Ishikawa (cell line): Measurements from ENCODE around the gene SLC6A19.

ENCODE experiments used
- CEBPB ChIP-seq: IDR thresholded peaks from 2 replicates; pipeline ENCODE4 v1.6.1; 2012
- CREB1 ChIP-seq: IDR thresholded peaks from 2 replicates; pipeline ENCODE4 v1.6.1; 2012; ENCODE audit warnings: low read depth
- EP300 ChIP-seq: IDR thresholded peaks from 2 replicates; pipeline ENCODE4 v1.6.1; 2012; ENCODE audit warnings: borderline replicate concordance
- FOXM1 ChIP-seq: IDR thresholded peaks from 2 replicates; pipeline ENCODE4 v1.6.1; 2012; ENCODE audit warnings: low read depth, borderline replicate concordance
- RAD21 ChIP-seq: IDR thresholded peaks from 2 replicates; pipeline ENCODE4 v1.6.1; 2012; ENCODE audit warnings: low read depth
- TAF1 ChIP-seq: IDR thresholded peaks from 2 replicates; pipeline ENCODE4 v1.6.1; 2012; ENCODE audit warnings: low read depth, mild to moderate bottlenecking
- TCF12 ChIP-seq: IDR thresholded peaks from 2 replicates; pipeline ENCODE4 v1.6.1; 2012; ENCODE audit warnings: low read depth
- YY1 ChIP-seq: IDR thresholded peaks from 2 replicates; pipeline ENCODE4 v1.6.1; 2012; ENCODE audit warnings: low read depth
- ZBTB7A ChIP-seq: IDR thresholded peaks from 2 replicates; pipeline ENCODE4 v1.6.1; 2012; ENCODE audit warnings: low read depth
- TF ChIP-seq, protein P1 (sequence below): IDR thresholded peaks from 2 replicates; pipeline ENCODE4 v1.6.1; 2012; ENCODE audit warnings: low read depth, mild to moderate bottlenecking
- TF ChIP-seq, protein P2 (sequence below): IDR thresholded peaks from 2 replicates; pipeline ENCODE4 v1.6.1; 2012
- TF ChIP-seq, protein P3 (sequence below): IDR thresholded peaks from 2 replicates; pipeline ENCODE4 v1.6.1; 2012

DNA sequence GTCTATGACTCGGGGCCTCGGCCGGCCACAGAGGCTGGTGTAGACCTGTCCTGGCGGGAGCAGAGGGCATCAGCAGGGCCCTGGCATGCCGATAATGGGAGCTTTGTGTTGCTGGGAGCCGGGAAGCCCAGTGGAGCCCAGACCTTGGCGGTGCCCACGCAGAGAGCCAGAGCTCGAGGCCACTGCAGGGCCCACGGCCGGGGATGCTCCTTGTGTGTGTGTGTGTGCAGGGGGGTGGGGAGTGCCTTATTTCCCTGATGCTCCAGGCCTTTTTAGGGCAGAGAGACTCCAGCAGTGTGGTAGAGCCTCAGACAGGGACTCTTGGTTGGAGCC is 18.3 kb downstream of the SLC6A19 start:
- TF ChIP-seq EP300 (no peak), TCF12 (no peak), RAD21 (no peak), CREB1 (no peak), TAF1 (no peak), CEBPB (no peak), ZBTB7A (no peak), YY1 (no peak), FOXM1 (no peak)
- TF ChIP-seq, protein P1, sequence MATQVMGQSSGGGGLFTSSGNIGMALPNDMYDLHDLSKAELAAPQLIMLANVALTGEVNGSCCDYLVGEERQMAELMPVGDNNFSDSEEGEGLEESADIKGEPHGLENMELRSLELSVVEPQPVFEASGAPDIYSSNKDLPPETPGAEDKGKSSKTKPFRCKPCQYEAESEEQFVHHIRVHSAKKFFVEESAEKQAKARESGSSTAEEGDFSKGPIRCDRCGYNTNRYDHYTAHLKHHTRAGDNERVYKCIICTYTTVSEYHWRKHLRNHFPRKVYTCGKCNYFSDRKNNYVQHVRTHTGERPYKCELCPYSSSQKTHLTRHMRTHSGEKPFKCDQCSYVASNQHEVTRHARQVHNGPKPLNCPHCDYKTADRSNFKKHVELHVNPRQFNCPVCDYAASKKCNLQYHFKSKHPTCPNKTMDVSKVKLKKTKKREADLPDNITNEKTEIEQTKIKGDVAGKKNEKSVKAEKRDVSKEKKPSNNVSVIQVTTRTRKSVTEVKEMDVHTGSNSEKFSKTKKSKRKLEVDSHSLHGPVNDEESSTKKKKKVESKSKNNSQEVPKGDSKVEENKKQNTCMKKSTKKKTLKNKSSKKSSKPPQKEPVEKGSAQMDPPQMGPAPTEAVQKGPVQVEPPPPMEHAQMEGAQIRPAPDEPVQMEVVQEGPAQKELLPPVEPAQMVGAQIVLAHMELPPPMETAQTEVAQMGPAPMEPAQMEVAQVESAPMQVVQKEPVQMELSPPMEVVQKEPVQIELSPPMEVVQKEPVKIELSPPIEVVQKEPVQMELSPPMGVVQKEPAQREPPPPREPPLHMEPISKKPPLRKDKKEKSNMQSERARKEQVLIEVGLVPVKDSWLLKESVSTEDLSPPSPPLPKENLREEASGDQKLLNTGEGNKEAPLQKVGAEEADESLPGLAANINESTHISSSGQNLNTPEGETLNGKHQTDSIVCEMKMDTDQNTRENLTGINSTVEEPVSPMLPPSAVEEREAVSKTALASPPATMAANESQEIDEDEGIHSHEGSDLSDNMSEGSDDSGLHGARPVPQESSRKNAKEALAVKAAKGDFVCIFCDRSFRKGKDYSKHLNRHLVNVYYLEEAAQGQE = no peak
- TF ChIP-seq, protein P2, sequence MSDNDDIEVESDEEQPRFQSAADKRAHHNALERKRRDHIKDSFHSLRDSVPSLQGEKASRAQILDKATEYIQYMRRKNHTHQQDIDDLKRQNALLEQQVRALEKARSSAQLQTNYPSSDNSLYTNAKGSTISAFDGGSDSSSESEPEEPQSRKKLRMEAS = no peak
- TF ChIP-seq, protein P3, sequence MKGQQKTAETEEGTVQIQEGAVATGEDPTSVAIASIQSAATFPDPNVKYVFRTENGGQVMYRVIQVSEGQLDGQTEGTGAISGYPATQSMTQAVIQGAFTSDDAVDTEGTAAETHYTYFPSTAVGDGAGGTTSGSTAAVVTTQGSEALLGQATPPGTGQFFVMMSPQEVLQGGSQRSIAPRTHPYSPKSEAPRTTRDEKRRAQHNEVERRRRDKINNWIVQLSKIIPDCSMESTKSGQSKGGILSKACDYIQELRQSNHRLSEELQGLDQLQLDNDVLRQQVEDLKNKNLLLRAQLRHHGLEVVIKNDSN = no peak
